Left ventricle myocardium superior (tissue), 1 donor: ENCODE data around the gene RPL26. TPM values are rescaled to one million over a fixed set of nuclear protein-coding genes. Genes with fewer than 3 reads are reported as not detected.
"Not testable (repeated sequence)": the region's sequence is repeated elsewhere in the genome, so short reads cannot be mapped to it uniquely, and the experiment has no call there.

Source experiments
- ATAC-seq: fragments of 200-7000 bp; cut with Tn5 transposase; one replicate; pipeline ENCODE4 v1.9.1; 2020; ENCODE audit warnings: mild to moderate bottlenecking, moderate library complexity
- DNase-seq: peaks from one replicate; pipeline ENCODE4 v3.0.0-alpha.2; 2020
- intact Hi-C: fragments of 100-400 bp; cut with micrococcal nuclease; formaldehyde crosslinking; loops from one replicate; pipeline ENCODE4 v1.11.0; 2022
- total RNA-seq: library from RNA; stranded (reverse); fragmentation: NEBNext Ultra II Directional; extraction: Animal tissue kit (Norgen Biotek cat#: 25700); gene quantifications from one replicate; pipeline ENCODE4 v1.2.1, GENCODE V29; 2021
- donor health status: DM: no; HTN: yes; CAD: no; lungs with severe emphysema.

Gene RPL26
- total RNA-seq, 1 donor from 2014 or later = 1,047 TPM

DNA sequence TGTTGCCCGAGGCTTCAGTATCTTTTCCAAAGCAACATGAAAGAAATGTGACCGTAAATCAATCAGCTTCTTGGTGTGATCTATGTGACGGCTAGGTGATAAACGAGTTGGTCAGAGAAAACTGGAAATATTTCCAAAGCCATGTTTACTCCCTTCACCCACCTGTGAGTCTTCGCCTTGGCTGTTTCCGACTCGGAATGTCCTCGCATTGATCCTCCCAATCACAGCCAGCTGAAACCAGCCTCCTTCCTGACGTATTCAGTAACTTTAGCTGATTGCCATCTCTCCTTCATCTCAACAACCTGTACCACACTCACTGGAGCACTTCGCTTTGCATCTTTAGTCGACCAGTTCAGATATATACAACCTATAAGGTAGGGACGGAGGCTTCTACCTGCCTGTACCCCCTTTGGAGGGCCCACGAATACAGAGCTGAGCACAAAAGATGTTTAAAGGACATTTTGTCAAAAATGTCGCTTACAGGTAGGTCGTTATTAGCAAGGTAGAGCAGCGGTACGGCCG is 7.2 kb downstream of the RPL26 start:
- intact Hi-C loops = no loop called here
- ATAC-seq = peak; percentile 22

DNA sequence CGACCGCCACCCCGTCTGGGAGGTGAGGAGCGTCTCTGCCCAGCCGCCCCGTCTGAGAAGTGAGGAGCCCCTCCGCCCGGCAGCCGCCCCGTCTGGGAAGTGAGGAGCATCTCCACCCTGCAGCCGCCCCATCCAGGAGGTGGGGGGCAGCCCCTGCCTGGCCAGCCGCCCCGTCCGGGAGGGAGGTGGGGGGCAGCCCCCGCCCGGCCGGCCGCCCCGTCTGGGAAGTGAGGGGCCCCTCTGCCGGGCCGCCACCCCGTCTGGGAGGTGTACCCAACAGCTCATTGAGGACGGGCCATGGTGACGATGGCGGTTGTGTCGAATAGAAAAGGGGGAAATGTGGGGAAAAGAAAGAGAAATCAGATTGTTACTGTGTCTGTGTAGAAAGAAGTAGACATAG is 9.1 kb downstream of the RPL26 start:
- DNase-seq, ATAC-seq, intact Hi-C loops: not testable (repeated sequence)

More for the DNA sequence above, 7.2 kb downstream of the RPL26 start:
- DNase-seq = no peak

DNA sequence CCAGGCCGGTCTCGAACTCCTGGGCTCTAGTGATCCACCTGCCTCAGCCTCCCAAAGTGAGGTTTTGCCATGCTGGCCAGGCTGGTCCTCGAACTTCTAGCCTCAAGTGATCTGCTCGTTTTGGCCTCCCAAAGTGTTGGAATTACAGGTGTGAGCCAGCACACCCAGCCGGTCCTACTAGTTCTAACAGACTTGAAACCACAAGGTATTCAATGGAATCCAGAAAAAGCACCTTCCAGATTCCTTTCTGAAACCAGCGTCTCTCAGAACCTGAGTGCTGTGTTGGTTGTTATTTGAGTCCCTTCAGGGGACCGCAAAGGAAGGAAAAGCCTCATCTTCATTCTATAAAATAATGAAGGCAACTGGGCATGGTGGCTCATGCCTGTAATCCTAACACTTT is 10.6 kb downstream of the RPL26 start:
- DNase-seq (no peak), ATAC-seq (no peak)
- intact Hi-C loops = no loop called here

DNA sequence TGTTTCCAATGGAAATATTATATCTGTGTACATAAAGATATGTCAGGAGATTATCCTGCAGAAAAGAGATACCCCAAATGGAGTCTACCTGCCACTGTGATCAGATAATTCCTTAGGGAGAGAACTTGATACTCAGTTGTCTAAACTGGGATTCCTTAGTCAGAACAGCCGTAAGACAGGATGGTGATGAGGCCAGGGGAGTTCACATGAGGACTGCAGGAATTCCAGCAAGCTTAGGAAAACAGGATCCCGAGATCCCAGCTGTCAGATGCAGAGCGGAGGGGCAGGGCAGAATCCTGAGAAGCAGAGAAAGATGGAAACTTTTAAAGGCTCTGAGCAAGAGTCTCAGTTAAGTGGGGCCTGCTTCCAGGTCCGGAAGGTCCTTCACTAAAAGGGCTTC is 11.2 kb downstream of the RPL26 start:
- intact Hi-C loops = no loop called here
- no peak for DNase-seq
- no peak for ATAC-seq

DNA sequence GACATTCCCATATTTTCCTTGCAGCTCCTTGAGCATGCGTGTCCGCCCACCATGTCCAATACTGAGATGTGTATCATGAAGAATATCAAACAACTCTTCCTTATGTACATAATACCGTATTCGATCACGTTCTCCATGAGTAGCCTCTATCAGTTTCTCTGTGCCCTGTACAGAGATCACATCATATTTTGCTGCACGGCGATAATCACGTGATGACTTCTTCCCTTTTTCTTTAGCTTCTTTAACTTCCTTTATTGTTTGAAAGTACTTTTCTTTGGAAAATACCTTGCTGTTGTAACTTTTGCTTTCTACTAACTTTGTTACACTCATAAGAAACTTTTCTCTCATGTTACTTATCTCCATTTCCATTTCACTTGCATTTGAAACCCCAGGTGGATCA is 13.0 kb downstream of the RPL26 start:
- intact Hi-C loops = no loop called here
- ATAC-seq (no peak), DNase-seq (no peak)

DNA sequence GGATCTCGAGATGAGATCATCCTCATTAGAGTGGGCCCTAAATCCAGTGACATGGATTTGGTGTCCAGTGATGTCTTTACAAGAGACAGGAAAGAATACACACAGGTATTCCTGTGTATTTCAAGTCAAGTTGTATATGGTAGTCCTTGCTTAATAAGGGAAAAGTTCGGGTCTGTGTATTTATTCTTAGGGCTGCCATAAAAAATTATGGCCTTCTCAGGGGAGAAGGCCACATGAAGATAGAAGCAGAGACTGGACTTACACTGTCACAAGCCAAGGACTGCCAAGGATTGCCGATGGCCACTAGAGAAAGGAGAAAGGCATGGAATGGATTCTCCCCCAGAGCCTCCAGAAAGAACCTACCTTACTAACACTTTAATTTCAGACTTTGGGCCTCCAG is 14.8 kb downstream of the RPL26 start:
- ATAC-seq (no peak), DNase-seq (no peak)
- intact Hi-C loops = no loop called here

DNA sequence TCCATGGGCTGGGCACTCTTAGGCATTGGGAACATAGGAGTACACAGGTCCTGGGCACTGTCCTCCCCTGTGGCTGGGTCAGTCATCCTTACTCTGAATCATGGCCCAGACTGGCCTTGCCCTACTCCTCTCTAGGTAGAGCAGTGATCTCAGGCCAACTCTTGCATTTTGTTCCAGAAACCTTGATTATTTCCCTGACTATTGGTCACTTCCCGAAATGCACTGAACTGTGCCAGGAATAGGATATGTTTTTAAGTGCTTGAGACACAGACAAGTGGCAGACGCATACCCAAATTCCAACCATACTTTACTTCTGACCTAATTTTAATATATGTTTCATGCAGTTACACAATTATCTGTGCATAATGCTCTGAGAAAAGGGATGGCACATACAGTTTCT is 16.8 kb downstream of the RPL26 start:
- DNase-seq = no peak
- intact Hi-C loops = no loop called here
- peak; percentile 53 for ATAC-seq

DNA sequence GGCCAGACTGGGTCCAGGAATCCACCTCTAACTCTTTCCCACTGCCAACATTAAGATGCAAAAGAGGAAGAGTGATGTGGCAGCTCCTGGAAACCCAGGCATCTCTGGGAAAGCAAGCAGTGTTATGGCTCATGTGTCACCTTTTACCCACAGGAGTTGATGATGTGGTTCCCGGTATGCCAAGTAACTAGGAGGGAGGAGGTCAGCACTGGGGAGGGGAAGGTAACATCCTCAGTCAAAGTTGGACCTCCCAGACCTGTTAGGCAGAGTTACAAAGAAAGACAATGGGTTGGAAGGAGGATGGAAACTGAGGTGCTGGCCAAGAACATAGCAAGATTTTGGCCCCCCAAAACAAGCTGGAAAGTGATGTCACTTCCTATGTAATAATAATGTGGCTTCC is 17.9 kb downstream of the RPL26 start:
- no peak for DNase-seq
- intact Hi-C loops = no loop called here

DNA sequence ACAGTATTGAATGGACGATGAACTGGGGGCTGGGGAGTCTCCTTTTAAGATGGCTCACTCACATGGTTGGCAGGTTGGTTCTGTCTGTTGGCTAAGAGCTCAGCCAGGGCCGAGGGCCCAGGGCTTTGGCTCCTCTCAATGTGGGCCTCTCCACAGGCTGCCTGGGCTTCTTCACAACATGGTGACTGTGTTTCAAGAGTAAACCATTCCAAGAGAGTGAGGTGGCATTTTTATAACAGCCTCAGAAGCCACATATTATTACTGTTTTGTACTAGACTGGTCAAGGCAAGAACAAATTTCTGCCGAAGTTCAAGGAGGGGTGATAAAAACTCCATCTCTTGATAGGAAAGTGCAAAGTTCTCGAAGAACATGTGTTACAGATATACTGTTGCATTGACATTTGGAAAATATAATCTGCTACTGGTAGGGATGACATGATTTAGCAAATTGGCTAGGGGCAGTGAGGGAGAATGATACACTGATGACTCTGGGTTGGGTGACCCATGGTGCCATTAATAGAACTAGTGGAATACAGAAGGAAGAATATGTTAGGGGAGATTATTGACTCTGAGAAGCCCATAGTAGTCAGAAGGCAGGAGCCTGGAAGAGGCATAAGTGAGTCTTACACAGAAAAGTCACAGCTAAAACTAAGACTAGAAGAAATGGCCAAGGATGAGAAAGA is 20.2 kb downstream of the RPL26 start:
- intact Hi-C loops = no loop called here
- ATAC-seq = no peak
- no peak for DNase-seq

More for the DNA sequence above, 17.9 kb downstream of the RPL26 start:
- peak; percentile 36 for ATAC-seq

DNA sequence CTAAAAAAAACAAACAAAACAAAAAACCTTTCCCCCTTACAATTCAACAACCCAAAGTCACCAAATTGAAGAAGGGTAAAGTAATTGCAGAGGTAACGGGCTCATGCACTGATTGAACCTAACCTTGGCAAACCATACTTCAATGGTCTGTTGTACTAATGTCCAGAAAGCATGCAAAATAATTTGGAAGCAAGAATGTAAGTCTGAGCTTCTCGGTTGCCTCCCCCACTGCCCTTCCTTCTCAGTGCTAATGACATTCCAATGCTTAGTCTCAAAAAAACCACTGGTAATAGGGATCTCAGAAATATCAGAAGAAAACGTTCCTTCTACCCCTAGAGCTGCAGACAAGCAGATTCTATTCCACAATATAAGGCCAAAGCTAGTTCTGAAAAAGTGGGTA is 22.2 kb downstream of the RPL26 start:
- no peak for ATAC-seq
- no peak for DNase-seq
- intact Hi-C loops = no loop called here

DNA sequence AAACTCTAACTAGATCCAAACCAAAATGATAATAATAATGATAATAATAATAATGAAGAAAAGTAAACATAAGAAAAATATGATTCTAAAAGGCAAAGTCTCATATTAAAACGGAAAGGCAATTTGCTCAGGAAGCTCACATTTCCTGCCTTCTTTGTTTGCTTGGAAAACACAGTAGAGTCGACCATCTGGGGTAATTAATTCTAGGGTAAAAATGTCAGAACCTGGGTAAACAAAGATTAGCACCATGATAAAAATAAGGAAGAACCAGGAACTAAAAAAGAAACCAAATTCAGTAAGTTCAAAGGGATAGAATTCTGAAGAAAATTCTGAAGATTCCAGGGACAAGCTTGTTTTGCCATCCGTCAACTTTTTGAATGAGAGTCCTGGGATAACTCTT is 22.7 kb downstream of the RPL26 start:
- DNase-seq = no peak
- intact Hi-C loops = no loop called here
- no peak for ATAC-seq

DNA sequence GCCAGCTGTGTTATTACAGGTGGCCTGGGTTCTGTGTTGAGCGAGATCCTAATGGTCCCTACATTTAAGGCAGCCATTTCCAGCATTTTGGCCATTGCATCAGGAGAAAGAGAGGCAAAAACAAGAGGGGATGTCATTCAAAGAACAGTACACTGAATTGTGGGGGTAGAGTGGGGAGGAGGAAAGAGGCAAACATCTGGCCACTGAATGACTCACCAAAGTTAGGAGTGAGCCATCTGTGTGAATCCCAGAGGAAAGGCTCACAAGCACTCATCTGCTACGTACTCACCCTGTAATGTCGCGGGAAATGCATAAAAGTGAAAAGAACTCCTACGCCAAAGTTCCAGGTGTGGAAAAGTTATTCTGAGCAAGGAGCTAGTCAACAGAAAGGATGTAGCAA is 23.2 kb downstream of the RPL26 start:
- ATAC-seq (peak; percentile 93), DNase-seq (no peak)
- intact Hi-C loops = no loop called here

DNA sequence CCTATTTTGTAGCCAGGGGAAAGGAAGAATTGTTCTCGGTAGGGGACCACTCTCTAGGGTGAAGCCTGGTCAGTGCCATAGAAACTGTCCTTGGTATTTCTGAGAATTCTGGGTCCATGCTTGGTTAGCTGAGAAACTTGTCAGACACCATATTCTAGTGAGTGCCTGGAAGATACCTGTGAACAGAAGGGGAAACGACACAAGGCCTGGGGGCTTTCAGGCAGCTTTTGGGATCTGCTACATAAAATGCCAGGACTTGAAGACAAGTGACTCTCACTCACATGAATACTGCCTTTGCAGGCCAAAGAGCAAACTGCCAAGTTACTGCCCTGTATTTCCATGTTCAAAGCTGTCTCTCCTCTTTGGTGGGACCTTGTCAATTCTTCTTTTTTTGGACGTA is 25.1 kb downstream of the RPL26 start:
- intact Hi-C loops = no loop called here
- ATAC-seq (no peak), DNase-seq (no peak)

DNA sequence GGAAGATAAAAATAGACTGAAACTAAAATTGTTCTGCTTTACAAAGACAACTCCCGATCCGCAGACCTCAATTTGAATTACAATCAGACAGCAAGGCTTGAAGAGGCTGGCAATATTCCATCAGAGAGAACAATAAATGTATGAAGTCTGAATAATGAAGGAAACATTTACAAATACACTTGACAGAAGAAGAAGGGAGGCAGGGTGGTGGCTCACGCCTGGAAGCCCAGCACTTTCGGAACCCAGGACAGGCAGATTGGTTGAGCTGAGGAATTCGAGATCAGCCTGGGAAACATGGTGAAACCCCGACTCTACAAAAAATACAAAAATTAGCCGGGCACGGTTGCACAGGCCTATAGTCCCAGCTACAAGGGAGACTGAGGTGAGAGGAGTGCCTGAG is 28.8 kb downstream of the RPL26 start:
- intact Hi-C loops = no loop called here
- DNase-seq = no peak
- no peak for ATAC-seq

DNA sequence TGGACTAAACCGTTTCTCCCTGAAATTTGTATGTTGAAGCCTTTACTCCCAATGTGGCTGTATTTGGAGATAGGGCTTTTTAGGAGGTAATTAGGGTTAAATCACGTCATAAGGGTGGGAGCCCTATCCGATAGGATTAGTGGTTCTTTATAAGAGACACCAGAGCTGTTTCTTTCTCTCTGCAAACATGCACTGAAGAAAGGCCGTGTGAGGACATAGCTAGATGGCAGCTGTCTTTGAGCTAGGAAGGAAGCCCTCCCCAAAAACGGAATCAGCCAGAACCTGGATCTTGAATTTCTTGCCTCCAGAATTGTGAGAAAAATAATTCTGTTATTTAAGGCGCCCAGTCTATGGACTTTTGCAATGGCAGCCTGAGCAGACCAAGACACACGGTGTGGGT is 29.3 kb downstream of the RPL26 start:
- intact Hi-C loops = no loop called here
- no peak for ATAC-seq
- DNase-seq = no peak

DNA sequence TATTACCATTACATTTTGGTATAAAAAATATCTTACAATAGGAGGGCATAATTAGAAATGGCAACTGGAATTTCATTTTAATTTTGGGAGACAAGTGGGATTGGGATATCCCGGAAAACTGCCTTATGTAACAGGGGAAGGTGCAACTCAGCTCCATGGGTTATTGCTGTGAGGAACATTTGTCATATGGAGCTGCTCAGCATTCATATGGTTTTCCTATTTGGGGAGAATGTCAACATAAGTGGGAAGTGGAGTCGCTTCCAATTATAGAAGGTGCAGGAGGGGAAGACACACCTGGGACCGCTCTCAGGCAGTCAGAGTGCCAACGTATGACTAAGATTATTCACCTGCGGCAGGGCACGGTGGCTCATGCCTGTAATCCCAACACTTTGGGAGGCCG is 32.7 kb downstream of the RPL26 start:
- DNase-seq (no peak), ATAC-seq (no peak)
- intact Hi-C loops = no loop called here

DNA sequence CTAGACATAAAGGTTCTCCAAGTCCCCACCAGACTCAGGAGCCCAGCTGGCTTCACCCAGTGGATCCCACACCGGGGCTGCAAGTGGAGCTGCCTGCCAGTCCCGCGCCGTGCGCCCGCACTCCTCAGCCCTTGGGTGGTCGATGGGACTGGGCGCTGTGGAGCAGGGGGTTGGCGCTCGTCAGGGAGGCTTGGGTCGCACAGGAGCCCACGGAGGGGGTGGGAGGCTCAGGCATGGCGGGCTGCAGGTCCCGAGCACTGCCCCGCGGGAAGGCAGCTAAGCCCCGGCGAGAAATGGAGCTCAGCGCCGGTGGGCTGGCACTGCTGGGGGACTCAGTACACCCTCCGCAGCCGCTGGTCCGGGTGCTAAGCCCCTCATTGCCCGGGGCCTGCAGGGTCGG is 36.0 kb downstream of the RPL26 start:
- DNase-seq, intact Hi-C loops, ATAC-seq: not testable (repeated sequence)

DNA sequence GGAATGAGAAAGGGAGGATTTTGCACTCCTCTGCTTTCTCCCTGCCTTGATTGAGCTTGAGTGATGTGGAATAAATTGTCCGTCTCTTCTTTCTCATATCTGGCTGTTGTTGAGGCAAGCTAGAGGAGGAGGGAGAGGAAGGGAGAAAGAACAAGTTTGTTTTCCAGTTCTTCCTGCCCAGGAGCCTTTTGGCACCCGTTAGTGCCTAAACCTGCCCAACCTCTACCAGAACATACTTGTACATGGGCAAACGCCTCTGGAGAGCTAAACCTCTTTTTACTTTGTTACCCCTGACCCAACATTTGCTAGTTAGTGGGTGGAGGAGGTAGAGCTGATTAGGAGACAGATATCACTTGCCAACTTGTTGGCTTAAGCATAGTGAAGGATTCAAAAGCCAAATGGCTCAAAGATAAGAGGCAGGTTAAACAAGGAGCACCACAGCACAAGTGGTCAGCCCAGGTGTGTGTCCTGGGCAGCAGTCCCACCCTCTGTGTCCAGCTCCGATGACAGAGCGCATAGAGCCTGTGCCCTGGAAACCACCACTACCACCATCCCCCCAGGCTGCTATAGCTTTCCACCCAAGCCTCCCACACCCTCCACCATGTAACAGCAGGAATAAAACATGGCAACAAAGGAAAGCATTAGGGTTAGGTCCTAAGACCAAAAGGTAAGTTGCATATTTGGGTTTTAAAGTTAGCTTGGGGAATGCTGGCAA is 36.9 kb downstream of the RPL26 start:
- intact Hi-C loops = no loop called here
- ATAC-seq = no peak
- DNase-seq = no peak

DNA sequence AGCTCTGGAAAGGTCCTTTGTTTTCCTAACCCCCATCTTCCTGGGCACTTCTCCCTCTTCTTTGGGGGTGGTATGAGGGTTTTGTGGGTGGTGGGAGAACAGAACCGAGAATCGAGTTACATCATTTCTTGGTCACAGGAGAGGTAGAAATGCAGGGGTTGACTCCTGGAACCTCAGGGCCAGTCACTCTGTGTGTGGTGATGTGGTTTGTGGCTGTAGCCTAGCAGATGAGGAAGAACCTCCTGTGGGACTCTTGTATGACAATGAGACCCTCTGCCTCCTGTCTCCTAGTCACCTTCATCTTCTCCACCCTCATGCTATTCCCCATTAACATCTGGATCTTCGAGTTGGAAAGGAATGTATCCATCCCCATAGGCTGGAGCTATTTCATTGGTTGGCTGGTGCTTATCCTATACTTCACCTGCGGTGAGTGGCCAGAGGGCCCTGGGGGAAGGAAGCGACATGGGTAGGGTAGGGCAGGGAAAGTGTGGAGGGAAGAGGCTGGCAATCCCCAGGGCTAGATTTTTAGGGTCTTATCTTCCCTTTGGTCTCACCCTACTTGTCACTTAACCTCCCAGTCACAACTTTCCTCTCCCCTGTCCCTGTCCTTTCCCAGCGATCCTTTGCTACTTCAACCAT is 37.8 kb downstream of the RPL26 start:
- intact Hi-C loops = no loop called here
- no peak for DNase-seq

DNA sequence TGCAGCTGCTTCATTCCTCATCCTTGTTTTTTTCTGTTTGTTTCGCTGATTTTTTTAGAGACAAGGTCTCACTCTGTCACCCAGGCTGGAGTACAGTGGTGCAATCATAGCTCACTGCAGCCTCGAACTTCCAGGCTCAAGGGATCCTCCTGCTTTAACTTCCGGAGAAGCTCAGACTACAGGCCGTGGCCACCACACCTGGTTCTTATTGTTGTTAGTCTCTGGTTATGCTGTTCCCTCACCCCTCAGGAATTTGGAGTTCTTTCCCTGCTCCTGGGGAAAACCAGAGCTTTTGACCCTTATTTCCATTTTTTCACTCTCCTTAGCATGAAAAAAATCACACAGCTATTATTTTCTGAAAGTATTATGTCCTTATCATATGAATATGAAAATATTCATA is 41.5 kb downstream of the RPL26 start:
- DNase-seq (no peak), ATAC-seq (no peak)
- intact Hi-C loops = no loop called here

More for the DNA sequence above, 37.8 kb downstream of the RPL26 start:
- no peak for ATAC-seq
